Erythroblast (primary cell): ENCODE measurements around the gene KCND3.

ENCODE experiments used
- GATA1 ChIP-seq: IDR thresholded peaks from 2 replicates; pipeline ENCODE4 v1.6.1; 2011; ENCODE audit warnings: low read depth, mild to moderate bottlenecking, control low read depth, low read length, moderate library complexity
- POLR2A ChIP-seq: IDR thresholded peaks from 2 replicates; pipeline ENCODE4 v1.6.1; 2011; ENCODE audit warnings: mild to moderate bottlenecking, low read length

- TF ChIP-seq POLR2A, result no peak
- TF ChIP-seq GATA1, result no peak
These were observed 8.9 kb upstream of the KCND3 start for GRCh38 chr1:111998332-111998731.
